ENCODE results near the gene SWI5. TPM values are rescaled to one million over a fixed set of nuclear protein-coding genes. Genes with fewer than 3 reads are reported as not detected.

Gene SWI5
- total RNA-seq, 2 experiments from 2014 or later: 16.8 to 22.7 TPM

DNA sequence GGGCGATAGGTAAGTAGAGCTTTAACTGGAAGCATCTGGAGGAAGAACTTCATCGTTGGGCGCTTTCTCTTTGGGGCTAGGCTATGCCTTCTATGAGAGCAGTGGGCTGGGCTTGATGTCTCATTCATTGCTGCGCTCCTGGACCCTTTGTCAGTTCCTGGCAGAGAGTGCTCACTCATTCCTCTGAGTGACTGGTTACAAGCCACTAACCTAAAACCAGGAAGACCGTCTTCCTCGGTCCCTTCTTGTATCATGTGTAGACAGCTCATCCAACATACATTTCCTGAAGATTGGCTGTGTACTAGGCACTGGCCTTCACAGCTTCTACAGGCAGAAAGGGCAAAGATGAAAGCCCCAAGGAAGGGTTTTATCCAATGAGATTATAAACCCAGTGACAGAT is 6.4 kb downstream of the SWI5 start:
- Histone ChIP-seq H3K79me2 (ENCODE audit: insufficient read depth, low read depth, low read length) (no peaks in the 10 kb centered on the region), H3K27ac (ENCODE audit: low read depth, low read length, poor library complexity, severe bottlenecking) (no peak overlapping the region), H3K4me1 (ENCODE audit: insufficient read depth, low read length, poor library complexity, severe bottlenecking) (peaks cover 14% of the 10 kb centered on the region), H3K9me3 (ENCODE audit: low read length) (no peaks in the 10 kb centered on the region), H2AFZ (ENCODE audit: low read length) (no peak overlapping the region), H3K36me3 (ENCODE audit: insufficient read depth, low read length) (no peaks in the 10 kb centered on the region), H3K9me2 (ENCODE audit: insufficient read depth, low read length) (no peaks in the 10 kb centered on the region), H3K4me3 (ENCODE audit: low read depth, low read length, poor library complexity, severe bottlenecking) (no peak overlapping the region), H3K4me2 (ENCODE audit: low read length) (no peak overlapping the region), H4K20me1 (ENCODE audit: insufficient read depth, low read length) (no peaks in the 10 kb centered on the region)
- no TSS peak for BruUV-seq (replicated peaks)
- CTCF ChIA-PET (ENCODE audit: unreplicated experiment): no interaction called here
- POLR2A ChIA-PET: no interaction called here
- TF ChIP-seq, protein P1, sequence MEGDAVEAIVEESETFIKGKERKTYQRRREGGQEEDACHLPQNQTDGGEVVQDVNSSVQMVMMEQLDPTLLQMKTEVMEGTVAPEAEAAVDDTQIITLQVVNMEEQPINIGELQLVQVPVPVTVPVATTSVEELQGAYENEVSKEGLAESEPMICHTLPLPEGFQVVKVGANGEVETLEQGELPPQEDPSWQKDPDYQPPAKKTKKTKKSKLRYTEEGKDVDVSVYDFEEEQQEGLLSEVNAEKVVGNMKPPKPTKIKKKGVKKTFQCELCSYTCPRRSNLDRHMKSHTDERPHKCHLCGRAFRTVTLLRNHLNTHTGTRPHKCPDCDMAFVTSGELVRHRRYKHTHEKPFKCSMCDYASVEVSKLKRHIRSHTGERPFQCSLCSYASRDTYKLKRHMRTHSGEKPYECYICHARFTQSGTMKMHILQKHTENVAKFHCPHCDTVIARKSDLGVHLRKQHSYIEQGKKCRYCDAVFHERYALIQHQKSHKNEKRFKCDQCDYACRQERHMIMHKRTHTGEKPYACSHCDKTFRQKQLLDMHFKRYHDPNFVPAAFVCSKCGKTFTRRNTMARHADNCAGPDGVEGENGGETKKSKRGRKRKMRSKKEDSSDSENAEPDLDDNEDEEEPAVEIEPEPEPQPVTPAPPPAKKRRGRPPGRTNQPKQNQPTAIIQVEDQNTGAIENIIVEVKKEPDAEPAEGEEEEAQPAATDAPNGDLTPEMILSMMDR (conservative IDR thresholded peaks at IDR 0.05; ENCODE audit: low read length): no peak
- no peak for TF ChIP-seq EZH2phosphoT487 (IDR thresholded peaks at IDR 0.05; ENCODE audit: borderline replicate concordance, low read depth, low read length)
- intact Hi-C loops (cut with micrococcal nuclease; ENCODE audit: unreplicated experiment): no loop called here
- DNase-seq (ENCODE audit: low spot score): no peak

DNA sequence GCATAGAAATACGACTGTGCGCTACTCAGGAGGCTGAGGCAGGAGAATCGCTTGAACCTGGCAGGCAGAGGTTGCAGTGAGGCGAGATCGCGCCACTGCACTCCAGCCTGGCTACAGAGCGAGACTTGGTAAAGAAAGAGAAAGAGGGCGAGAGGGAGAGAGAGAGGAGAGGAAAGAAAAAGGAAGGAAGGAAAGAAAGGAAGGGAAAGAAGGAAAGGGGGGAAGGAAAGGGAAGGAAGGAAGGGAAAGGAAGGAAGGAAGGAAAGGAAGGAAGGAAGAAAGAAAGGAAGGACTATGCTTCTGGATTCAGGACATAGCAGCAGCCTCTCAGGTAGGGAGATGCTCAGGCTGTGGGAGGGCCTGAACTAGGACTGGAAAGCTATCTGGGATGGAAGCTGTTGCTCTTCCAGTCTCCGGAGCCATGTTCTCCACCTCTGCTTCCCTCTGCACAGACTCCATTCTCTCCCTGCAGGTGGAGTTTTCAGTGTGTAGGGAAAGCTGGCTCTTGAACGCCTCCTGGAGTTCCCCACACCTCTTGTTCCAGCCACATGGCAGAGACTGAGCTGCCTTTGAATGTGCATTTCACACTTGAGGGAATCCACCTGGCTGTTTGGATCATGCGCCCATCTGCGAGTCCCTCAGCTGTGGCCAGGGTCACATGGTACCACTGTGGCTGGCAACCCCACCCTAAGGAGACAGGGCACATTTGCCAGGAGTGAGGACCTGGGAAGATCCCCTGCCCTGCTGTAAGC is 9.1 kb downstream of the SWI5 start:
- CTCF ChIA-PET (ENCODE audit: unreplicated experiment): interaction anchor here (1.2 kb wide), 1 partner anchor 136 kb away, joined by 9 read pairs; the partner anchor contains the start of gene CERCAM
- Histone ChIP-seq H3K9me2 (ENCODE audit: insufficient read depth, low read length) (no peaks in the 10 kb centered on the region), H3K4me2 (ENCODE audit: low read length) (peak overlapping the region; percentile 15; the same call in 1 of the 2 replicates), H2AFZ (ENCODE audit: low read length) (no peak overlapping the region), H3K4me1 (ENCODE audit: insufficient read depth, low read length, poor library complexity, severe bottlenecking) (peaks cover 14% of the 10 kb centered on the region), H3K79me2 (ENCODE audit: insufficient read depth, low read depth, low read length) (no peaks in the 10 kb centered on the region), H3K9me3 (ENCODE audit: low read length) (no peaks in the 10 kb centered on the region), H4K20me1 (ENCODE audit: insufficient read depth, low read length) (no peaks in the 10 kb centered on the region), H3K27ac (ENCODE audit: low read depth, low read length, poor library complexity, severe bottlenecking) (no peak overlapping the region), H3K4me3 (ENCODE audit: low read depth, low read length, poor library complexity, severe bottlenecking) (no peak overlapping the region), H3K36me3 (ENCODE audit: insufficient read depth, low read length) (no peaks in the 10 kb centered on the region)
- no TSS peak for BruUV-seq (replicated peaks)
- intact Hi-C loops (cut with micrococcal nuclease; ENCODE audit: unreplicated experiment): no loop called here
- POLR2A ChIA-PET: interaction anchor here (0.6 to 1.0 kb wide), 3 partner anchors 9 to 15 kb away, joined by 3 to 6 read pairs (median 4); partner anchors contain the start of genes GOLGA2 and SWI5
- TF ChIP-seq EZH2phosphoT487 (IDR thresholded peaks at IDR 0.05; ENCODE audit: borderline replicate concordance, low read depth, low read length): no peak
- TF ChIP-seq, protein P1 (conservative IDR thresholded peaks at IDR 0.05; ENCODE audit: low read length): no peak
- peak; percentile 77 for DNase-seq (ENCODE audit: low spot score)

DNA sequence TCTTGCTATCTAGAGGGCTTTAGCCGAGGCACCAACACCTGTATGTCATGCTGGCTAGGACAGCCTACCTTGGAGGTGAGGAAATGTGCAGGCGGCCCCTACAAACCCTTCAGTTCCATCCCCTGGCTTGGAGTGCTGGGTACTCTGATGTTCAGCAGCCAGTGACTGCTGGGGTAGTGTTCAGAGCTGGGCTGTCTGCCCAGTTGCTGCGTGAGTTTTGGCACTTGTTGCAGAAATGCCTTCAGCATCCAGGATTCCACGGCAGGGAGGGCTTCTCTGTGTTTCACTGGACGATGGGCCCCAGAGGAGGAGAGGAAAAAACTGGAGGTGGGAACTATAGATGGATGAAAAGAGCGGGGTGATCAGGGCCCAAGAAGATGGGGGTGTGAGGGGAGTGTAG is 10.4 kb downstream of the SWI5 start:
- Histone ChIP-seq H3K4me2 (ENCODE audit: low read length) (no peak overlapping the region), H3K9me3 (ENCODE audit: low read length) (no peaks in the 10 kb centered on the region), H3K4me1 (ENCODE audit: insufficient read depth, low read length, poor library complexity, severe bottlenecking) (peaks cover 14% of the 10 kb centered on the region), H3K36me3 (ENCODE audit: insufficient read depth, low read length) (no peaks in the 10 kb centered on the region), H3K4me3 (ENCODE audit: low read depth, low read length, poor library complexity, severe bottlenecking) (no peak overlapping the region), H4K20me1 (ENCODE audit: insufficient read depth, low read length) (no peaks in the 10 kb centered on the region), H3K9me2 (ENCODE audit: insufficient read depth, low read length) (no peaks in the 10 kb centered on the region), H3K79me2 (ENCODE audit: insufficient read depth, low read depth, low read length) (no peaks in the 10 kb centered on the region), H3K27ac (ENCODE audit: low read depth, low read length, poor library complexity, severe bottlenecking) (no peak overlapping the region), H2AFZ (ENCODE audit: low read length) (no peak overlapping the region)
- ChIA-PET POLR2A (interaction anchor here (0.6 kb wide), 1 partner anchor 44 kb away, joined by 4 read pairs; no protein-coding TSS in a partner anchor), CTCF (ENCODE audit: unreplicated experiment) (interaction anchor here (1.2 kb wide), 1 partner anchor 134 kb away, joined by 9 read pairs; the partner anchor contains the start of gene CERCAM)
- intact Hi-C loops (cut with micrococcal nuclease; ENCODE audit: unreplicated experiment): no loop called here
- BruUV-seq (replicated peaks): no TSS peak
- TF ChIP-seq EZH2phosphoT487 (IDR thresholded peaks at IDR 0.05; ENCODE audit: borderline replicate concordance, low read depth, low read length): no peak
- TF ChIP-seq, protein P1 (conservative IDR thresholded peaks at IDR 0.05; ENCODE audit: low read length): no peak
- DNase-seq (ENCODE audit: low spot score): no peak
